ENCODE data around the gene STAP1. TPM values are rescaled to one million over a fixed set of nuclear protein-coding genes. Genes with fewer than 3 reads are reported as not detected.

Gene STAP1
- total RNA-seq, 4 donors from 2014 or later: not detected

- no peak overlapping the region for H3K4me3 ChIP-seq (ENCODE audit: low read depth, poor library complexity, severe bottlenecking)
- intact Hi-C loops (cut with DNase I; ENCODE audit: low total_unique reads): no loop called here
- DNase-seq (ENCODE audit: low spot score in 2 of 2): no peak
- 90 to 97% methylated on average over 1 of the region's 1 CpG for WGBS, 2 donors
- TF ChIP-seq, protein P1, sequence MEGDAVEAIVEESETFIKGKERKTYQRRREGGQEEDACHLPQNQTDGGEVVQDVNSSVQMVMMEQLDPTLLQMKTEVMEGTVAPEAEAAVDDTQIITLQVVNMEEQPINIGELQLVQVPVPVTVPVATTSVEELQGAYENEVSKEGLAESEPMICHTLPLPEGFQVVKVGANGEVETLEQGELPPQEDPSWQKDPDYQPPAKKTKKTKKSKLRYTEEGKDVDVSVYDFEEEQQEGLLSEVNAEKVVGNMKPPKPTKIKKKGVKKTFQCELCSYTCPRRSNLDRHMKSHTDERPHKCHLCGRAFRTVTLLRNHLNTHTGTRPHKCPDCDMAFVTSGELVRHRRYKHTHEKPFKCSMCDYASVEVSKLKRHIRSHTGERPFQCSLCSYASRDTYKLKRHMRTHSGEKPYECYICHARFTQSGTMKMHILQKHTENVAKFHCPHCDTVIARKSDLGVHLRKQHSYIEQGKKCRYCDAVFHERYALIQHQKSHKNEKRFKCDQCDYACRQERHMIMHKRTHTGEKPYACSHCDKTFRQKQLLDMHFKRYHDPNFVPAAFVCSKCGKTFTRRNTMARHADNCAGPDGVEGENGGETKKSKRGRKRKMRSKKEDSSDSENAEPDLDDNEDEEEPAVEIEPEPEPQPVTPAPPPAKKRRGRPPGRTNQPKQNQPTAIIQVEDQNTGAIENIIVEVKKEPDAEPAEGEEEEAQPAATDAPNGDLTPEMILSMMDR (IDR thresholded peaks at IDR 0.05): no peak
- TF ChIP-seq POLR2A (IDR thresholded peaks at IDR 0.05): no peak
Observed at GRCh38 chr4:67539830-67540229, 18.7 kb upstream of the STAP1 start.

DNA sequence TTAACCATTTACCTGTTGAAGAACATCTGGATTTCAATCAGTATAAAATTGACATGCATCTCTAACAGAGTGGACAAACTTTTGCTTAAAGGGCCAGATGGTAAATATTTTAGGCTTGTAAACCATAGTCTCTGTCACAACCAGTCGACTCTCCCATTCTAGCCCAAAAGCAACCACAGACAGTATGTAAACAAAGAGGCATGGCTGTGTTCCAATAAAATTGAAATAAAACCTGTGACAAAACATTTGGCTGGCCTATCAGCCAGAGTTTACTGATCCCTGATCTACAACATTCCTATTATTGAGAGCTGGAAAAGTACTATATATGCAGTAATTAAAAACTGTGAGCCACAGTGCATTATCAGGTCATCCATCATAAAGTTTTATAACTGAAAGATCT, 16.5 kb upstream of the STAP1 start:
- no peak for TF ChIP-seq POLR2A (IDR thresholded peaks at IDR 0.05)
- TF ChIP-seq, protein P1 (IDR thresholded peaks at IDR 0.05): no peak
- no peak overlapping the region for H3K4me3 ChIP-seq (ENCODE audit: low read depth, poor library complexity, severe bottlenecking)
- intact Hi-C loops (cut with DNase I; ENCODE audit: low total_unique reads): no loop called here
- DNase-seq (ENCODE audit: low spot score in 2 of 2): no peak
- 19 to 33% methylated on average over 1 of the region's 1 CpG for WGBS, 2 donors

DNA sequence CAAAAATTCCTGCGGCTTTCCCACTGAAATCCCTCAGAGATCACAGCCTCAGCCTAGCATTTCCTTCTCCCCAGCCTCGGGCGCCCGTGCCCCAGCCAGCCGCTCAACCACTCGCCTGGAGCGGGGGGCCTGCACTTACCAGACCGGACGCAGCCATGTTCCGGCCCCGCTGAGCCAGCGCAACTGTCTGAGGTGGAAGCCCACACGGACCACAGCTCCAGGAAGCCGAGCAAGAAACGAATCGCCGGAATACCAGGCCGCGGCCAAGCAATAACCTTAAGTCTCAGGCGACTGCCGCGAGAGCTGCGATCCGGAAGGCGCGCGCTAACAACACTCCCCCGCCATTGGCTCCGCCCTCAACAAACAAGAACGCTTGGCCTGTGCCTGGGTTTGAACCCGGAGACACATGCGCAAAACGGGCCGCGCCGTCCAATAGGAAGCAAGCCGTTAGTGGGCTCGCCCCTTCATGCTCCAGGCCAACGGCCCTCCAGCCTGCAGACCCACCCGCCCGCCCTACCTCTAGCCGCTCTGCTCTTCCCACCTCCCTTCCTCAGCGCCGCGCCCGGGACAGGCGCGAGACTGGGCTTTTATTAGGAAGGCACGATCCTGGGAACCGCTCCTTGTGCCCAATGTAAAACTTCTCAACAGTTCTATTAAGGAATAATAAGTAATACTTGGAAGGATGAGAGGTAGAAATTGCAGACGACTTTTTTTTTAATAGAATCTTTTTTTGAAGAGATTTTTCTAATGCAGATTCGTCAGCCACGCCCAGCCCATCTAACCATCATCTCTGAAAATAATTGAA, 13.1 kb upstream of the STAP1 start, which contains the start of gene CENPC:
Gene CENPC, minus strand, starts transcription at position 305 of the 805 bp plus-strand sequence. Its CDS starts 148 bp downstream, at position 157.
- no peak for TF ChIP-seq POLR2A (IDR thresholded peaks at IDR 0.05)
- TF ChIP-seq, protein P1 (IDR thresholded peaks at IDR 0.05): no peak
- WGBS, 2 donors: 0 to 1% methylated on average over 50 of the region's 53 CpGs
- DNase-seq (ENCODE audit: low spot score in 2 of 2): peak; percentile 96 to 99
- intact Hi-C loops (cut with DNase I; ENCODE audit: low total_unique reads): no loop called here
- peak within 1 kb of the TSS; percentile 72 for H3K4me3 ChIP-seq (ENCODE audit: low read depth, poor library complexity, severe bottlenecking)

GRCh38 chr4:67546004-67546356, 12.5 kb upstream of the STAP1 start:
- 40 to 42% methylated on average over 4 of the region's 4 CpGs for WGBS, 2 donors

GRCh38 chr4:67546971-67547370, 11.6 kb upstream of the STAP1 start:
- no peak for DNase-seq (ENCODE audit: low spot score in 2 of 2)
- H3K4me3 ChIP-seq (ENCODE audit: low read depth, poor library complexity, severe bottlenecking): no peak overlapping the region
- TF ChIP-seq, protein P1 (IDR thresholded peaks at IDR 0.05): no peak
- no peak for TF ChIP-seq POLR2A (IDR thresholded peaks at IDR 0.05)
- intact Hi-C loops (cut with DNase I; ENCODE audit: low total_unique reads): no loop called here
- WGBS, 2 donors: 61 to 67% methylated on average over 4 of the region's 4 CpGs

More at GRCh38 chr4:67546004-67546356, 12.5 kb upstream of the STAP1 start:
- intact Hi-C loops (cut with DNase I; ENCODE audit: low total_unique reads): no loop called here
- DNase-seq (ENCODE audit: low spot score in 2 of 2): no peak
- H3K4me3 ChIP-seq (ENCODE audit: low read depth, poor library complexity, severe bottlenecking): no peak overlapping the region
- TF ChIP-seq, protein P1 (IDR thresholded peaks at IDR 0.05): no peak
- TF ChIP-seq POLR2A (IDR thresholded peaks at IDR 0.05): no peak

Measured in lower leg skin (tissue), 4 donors.